Measurements from ENCODE around the gene HOXA4. TPM values are rescaled to one million over a fixed set of nuclear protein-coding genes. Genes with fewer than 3 reads are reported as not detected.

HOXA4 gene
- total RNA-seq, 1 donor from 2014 or later: not detected

DNA sequence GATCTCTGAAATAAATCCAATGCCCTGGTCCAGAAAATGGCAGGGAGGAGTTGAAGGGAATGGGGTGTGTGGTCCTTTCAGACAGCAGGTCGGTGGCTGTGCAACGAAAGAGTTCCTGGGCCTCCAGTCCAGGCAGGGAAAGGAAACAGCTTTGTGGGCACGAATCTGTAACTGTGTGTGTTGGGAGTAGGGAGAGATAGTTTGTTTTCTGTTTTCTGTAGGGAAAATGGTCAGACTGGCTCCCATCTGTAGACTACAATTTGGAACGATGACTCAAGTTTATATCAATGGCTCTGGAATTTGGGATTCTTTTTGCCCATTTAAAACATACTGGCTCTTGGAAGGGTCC is 37.3 kb upstream of the HOXA4 start:
- no peak for DNase-seq (ENCODE audit: low spot score)
- H3K27me3 ChIP-seq: peaks cover 100% of the 10 kb centered on the region
- Mint-ChIP-seq H3K27ac (no peak overlapping the region), H3K4me3 (no peak overlapping the region), H3K36me3 (no peaks in the 10 kb centered on the region), H3K9me3 (peaks cover 6% of the 10 kb centered on the region), H3K27me3 (ENCODE audit: insufficient read depth, low read depth) (peaks cover 86% of the 10 kb centered on the region), H3K4me1 (peaks cover 2% of the 10 kb centered on the region)
- TF ChIP-seq EZH2 (IDR thresholded peaks at IDR 0.05) (no peak), EZH2phosphoT487 (IDR thresholded peaks at IDR 0.05) (no peak)
- TF ChIP-seq, protein P1, sequence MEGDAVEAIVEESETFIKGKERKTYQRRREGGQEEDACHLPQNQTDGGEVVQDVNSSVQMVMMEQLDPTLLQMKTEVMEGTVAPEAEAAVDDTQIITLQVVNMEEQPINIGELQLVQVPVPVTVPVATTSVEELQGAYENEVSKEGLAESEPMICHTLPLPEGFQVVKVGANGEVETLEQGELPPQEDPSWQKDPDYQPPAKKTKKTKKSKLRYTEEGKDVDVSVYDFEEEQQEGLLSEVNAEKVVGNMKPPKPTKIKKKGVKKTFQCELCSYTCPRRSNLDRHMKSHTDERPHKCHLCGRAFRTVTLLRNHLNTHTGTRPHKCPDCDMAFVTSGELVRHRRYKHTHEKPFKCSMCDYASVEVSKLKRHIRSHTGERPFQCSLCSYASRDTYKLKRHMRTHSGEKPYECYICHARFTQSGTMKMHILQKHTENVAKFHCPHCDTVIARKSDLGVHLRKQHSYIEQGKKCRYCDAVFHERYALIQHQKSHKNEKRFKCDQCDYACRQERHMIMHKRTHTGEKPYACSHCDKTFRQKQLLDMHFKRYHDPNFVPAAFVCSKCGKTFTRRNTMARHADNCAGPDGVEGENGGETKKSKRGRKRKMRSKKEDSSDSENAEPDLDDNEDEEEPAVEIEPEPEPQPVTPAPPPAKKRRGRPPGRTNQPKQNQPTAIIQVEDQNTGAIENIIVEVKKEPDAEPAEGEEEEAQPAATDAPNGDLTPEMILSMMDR (IDR thresholded peaks at IDR 0.05): no peak
- no peaks in the 10 kb centered on the region for H3K4me1 ChIP-seq
- no peaks in the 10 kb centered on the region for H3K9me3 ChIP-seq (ENCODE audit: low read depth)
- H3K79me2 ChIP-seq (ENCODE audit: low read depth): no peaks in the 10 kb centered on the region
- no peak overlapping the region for H3K27ac ChIP-seq
- H3K4me2 ChIP-seq: no peak overlapping the region
- no peaks in the 10 kb centered on the region for H3F3A ChIP-seq (ENCODE audit: low read depth)
- no peak overlapping the region for H3K9ac ChIP-seq
- H3K36me3 ChIP-seq: no peaks in the 10 kb centered on the region
- peaks cover 94% of the 10 kb centered on the region for H4K20me1 ChIP-seq (ENCODE audit: low read depth)
- no peak overlapping the region for H3K4me3 ChIP-seq
- no peak overlapping the region for H2AFZ ChIP-seq (replicated peaks)

DNA sequence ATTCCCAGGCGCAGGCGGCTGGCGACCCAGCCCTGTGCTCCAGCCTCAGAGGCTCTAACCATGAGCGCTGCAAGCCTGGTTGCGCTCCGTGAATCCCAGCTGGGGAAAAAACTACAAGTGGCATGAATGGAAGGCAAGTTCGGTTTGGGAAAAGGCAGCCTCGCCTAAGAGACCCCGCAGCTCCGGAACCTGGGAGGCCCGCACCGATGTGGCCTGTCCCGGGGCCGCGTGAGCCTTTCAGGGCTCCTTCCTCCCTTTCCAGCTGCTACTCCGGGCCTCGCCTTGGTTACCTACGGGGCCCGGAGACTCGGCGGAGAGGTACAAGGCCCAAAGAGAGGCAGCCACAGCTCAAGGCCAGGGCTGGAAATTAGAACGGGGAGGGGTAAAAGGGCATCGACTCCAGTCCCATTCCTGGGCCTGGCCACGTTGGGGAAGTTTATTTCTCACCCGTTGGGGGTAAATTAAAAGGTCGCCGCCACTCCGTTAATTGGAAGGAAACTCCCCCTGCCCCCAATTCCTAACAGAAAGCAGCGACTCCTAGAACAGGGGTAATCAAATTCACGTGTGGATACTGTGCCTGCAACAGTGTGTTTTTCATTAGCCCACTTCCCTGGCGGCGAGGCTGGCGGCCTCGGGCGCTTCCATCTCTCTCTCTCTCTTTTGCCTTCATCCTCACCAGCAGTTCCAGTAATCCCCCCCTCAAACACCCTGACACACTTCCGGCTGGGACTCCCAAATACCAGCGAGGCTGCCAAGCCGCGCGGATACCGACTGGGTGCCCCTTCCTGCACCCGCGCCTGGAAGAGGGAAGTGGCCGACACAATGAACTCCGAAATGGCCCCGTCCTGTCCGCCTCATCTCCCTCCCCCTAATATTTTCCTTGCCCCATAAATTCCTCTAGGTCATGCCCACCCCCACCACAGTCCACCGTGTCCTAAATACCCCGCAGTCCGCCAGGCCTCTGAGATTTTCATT is 36.3 kb upstream of the HOXA4 start:
- Histone ChIP-seq H2AFZ (replicated peaks) (no peak overlapping the region), H3K4me1 (no peaks in the 10 kb centered on the region), H4K20me1 (ENCODE audit: low read depth) (peaks cover 83% of the 10 kb centered on the region), H3K9me3 (ENCODE audit: low read depth) (no peaks in the 10 kb centered on the region), H3K27me3 (peaks cover 100% of the 10 kb centered on the region), H3K36me3 (no peaks in the 10 kb centered on the region), H3K27ac (no peak overlapping the region), H3K79me2 (ENCODE audit: low read depth) (no peaks in the 10 kb centered on the region), H3K4me2 (no peak overlapping the region), H3K9ac (no peak overlapping the region), H3F3A (ENCODE audit: low read depth) (no peaks in the 10 kb centered on the region), H3K4me3 (no peak overlapping the region)
- Mint-ChIP-seq H3K4me3 (no peak overlapping the region), H3K9me3 (peaks cover 3% of the 10 kb centered on the region), H3K27me3 (ENCODE audit: insufficient read depth, low read depth) (peaks cover 90% of the 10 kb centered on the region), H3K4me1 (peaks cover 2% of the 10 kb centered on the region), H3K27ac (no peak overlapping the region), H3K36me3 (no peaks in the 10 kb centered on the region)
- peak; percentile 43 for DNase-seq (ENCODE audit: low spot score)
- peak; percentile 87 for TF ChIP-seq EZH2phosphoT487 (IDR thresholded peaks at IDR 0.05)
- peak; percentile 88 for TF ChIP-seq EZH2 (IDR thresholded peaks at IDR 0.05)
- TF ChIP-seq, protein P1 (IDR thresholded peaks at IDR 0.05): no peak

DNA sequence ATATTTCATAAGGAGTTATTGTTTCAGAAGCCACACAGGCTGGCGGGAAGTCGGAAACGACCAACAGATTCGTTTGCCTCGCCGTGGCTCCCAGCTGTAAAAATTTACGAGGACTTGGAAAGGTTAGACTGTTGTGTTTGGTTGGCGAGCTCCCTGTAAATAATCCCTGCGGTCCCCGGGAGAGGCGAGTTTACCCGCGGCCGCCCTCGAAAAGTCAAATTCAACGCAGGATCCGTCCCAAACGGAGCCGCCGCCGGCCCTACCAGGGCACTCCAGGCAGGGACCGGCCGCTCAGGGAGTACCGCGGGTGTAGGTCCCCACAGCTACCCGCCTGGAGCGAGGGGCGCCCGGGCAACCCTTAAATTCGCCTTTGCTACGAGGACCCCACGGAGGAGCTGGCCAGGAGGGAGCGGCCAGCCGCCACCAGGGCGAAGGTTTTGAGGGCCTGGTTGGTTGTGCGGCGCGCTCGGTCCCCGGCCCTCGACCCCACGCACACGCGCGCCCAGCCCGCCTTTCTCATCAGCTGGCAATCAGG is 35.5 kb upstream of the HOXA4 start:
- Histone ChIP-seq H3K27me3 (peaks cover 100% of the 10 kb centered on the region), H3K4me1 (no peaks in the 10 kb centered on the region), H3K79me2 (ENCODE audit: low read depth) (no peaks in the 10 kb centered on the region), H3K36me3 (no peaks in the 10 kb centered on the region), H3F3A (ENCODE audit: low read depth) (no peaks in the 10 kb centered on the region), H3K9ac (no peak overlapping the region), H3K9me3 (ENCODE audit: low read depth) (no peaks in the 10 kb centered on the region), H4K20me1 (ENCODE audit: low read depth) (peaks cover 76% of the 10 kb centered on the region), H3K4me2 (no peak overlapping the region), H3K27ac (no peak overlapping the region), H3K4me3 (no peak overlapping the region), H2AFZ (replicated peaks) (no peak overlapping the region)
- Mint-ChIP-seq H3K4me3 (no peak overlapping the region), H3K27ac (no peak overlapping the region), H3K27me3 (ENCODE audit: insufficient read depth, low read depth) (peaks cover 87% of the 10 kb centered on the region), H3K4me1 (no peaks in the 10 kb centered on the region), H3K9me3 (peaks cover 3% of the 10 kb centered on the region), H3K36me3 (no peaks in the 10 kb centered on the region)
- TF ChIP-seq EZH2phosphoT487 (IDR thresholded peaks at IDR 0.05): no peak
- TF ChIP-seq, protein P1 (IDR thresholded peaks at IDR 0.05): no peak
- TF ChIP-seq EZH2 (IDR thresholded peaks at IDR 0.05): no peak
- DNase-seq (ENCODE audit: low spot score): no peak

Measured in neural progenitor cell (in vitro differentiated cells).